ENCODE measurements around the gene ELAC1. TPM values are rescaled to one million over a fixed set of nuclear protein-coding genes. Genes with fewer than 3 reads are reported as not detected.

The ELAC1 gene
- polyA plus RNA-seq, 2 of the 4 experiments (the other 2 are of a cell fraction), result 4.2 to 6.6 TPM

DNA sequence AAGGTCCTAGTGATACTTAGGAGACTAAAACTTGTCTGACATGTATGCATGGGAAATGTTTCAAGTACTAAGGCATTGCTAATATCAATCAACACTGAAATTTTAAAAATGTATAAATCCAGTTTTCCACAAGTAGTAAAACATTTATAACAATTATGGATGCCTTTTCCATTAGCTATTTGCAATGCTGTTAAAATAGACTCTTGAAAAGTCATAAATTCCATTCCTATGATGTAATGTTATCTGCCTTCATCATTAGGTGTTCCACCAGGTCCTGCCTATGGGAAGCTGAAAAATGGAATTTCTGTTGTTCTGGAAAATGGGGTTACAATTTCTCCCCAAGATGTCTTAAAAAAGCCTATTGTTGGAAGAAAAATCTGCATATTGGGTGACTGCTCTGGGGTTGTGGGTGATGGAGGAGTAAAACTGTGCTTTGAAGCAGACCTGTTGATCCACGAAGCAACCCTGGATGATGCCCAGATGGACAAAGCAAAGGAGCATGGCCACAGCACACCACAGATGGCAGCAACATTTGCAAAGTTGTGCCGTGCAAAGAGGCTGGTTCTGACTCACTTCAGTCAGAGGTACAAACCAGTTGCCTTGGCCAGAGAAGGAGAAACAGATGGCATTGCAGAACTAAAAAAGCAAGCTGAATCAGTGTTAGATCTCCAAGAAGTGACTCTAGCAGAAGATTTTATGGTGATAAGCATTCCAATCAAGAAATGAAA lies 18.7 kb downstream of the ELAC1 start:
- H3K4me3 ChIP-seq, result no peak overlapping the region
- H3K4me2 ChIP-seq, result no peak overlapping the region
- no peak for DNase-seq (ENCODE audit: low read depth in 1 of 2, low spot score in 1 of 2)

DNA sequence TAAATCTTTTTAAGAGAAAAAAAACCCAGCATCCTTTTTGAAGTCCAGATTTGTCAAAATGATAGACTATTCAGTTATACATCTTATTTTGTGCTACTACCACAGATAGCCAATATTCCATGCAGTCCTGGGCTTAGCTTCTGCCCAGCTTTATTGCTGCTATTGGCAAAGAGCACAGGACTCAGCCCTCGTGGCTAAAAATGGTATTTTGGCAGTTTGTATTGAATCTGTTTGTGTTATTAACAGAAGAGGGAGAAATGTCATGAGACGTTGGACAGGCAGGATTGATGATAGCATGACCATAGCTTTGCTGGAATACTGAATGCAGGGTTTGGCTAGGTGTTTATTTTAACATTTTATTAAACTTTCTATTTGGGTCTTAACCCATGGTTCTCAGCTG lies 19.4 kb downstream of the ELAC1 start:
- no peak overlapping the region for H3K4me3 ChIP-seq
- no peak overlapping the region for H3K4me2 ChIP-seq
- ATAC-seq, result no peak
- H3K4me1 ChIP-seq, result peaks cover 6% of the 10 kb centered on the region; the same call in 1 of the 3 replicates
- POLR2A ChIA-PET, result no interaction called here
- CTCF ChIA-PET, result interaction anchor here (0.6 to 1.3 kb wide), 2 partner anchors 32 to 64 kb away, joined by 3 read pairs; no protein-coding TSS in a partner anchor
- no peaks in the 10 kb centered on the region for H3K9me3 ChIP-seq
- no peak overlapping the region for H3K27ac ChIP-seq
- 48% methylated on average over 2 of the region's 2 CpGs for WGBS (ENCODE audit: missing lambda C conversion rate)
- no peak for TF ChIP-seq ZSCAN20 (CRISPR knock-in tag; IDR thresholded peaks at IDR 0.05)
- TF ChIP-seq RAD21 (conservative IDR thresholded peaks at IDR 0.05 in 1 of 2, IDR thresholded peaks at IDR 0.05 in 1 of 2), result no peak
- no peak for TF ChIP-seq HOXA7 (CRISPR knock-in tag; IDR thresholded peaks at IDR 0.05)
- TF ChIP-seq ZFP36 (IDR thresholded peaks at IDR 0.05; ENCODE audit: borderline replicate concordance, partially characterized antibody), result no peak
- TF ChIP-seq, protein P1, sequence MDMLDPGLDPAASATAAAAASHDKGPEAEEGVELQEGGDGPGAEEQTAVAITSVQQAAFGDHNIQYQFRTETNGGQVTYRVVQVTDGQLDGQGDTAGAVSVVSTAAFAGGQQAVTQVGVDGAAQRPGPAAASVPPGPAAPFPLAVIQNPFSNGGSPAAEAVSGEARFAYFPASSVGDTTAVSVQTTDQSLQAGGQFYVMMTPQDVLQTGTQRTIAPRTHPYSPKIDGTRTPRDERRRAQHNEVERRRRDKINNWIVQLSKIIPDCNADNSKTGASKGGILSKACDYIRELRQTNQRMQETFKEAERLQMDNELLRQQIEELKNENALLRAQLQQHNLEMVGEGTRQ (IDR thresholded peaks at IDR 0.05), result no peak
- TF ChIP-seq KDM5A (IDR thresholded peaks at IDR 0.05), result no peak
- TF ChIP-seq, protein P2, sequence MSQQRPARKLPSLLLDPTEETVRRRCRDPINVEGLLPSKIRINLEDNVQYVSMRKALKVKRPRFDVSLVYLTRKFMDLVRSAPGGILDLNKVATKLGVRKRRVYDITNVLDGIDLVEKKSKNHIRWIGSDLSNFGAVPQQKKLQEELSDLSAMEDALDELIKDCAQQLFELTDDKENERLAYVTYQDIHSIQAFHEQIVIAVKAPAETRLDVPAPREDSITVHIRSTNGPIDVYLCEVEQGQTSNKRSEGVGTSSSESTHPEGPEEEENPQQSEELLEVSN (IDR thresholded peaks at IDR 0.05; ENCODE audit: borderline replicate concordance, low read depth), result no peak
- TF ChIP-seq EP300 (IDR thresholded peaks at IDR 0.05), result no peak
- TF ChIP-seq SREBF2 (IDR thresholded peaks at IDR 0.05), result no peak
- TF ChIP-seq NFE2L2 (conservative IDR thresholded peaks at IDR 0.05; ENCODE audit: low read length), result no peak
- no peak for TF ChIP-seq TP53 (CRISPR knock-in tag; IDR thresholded peaks at IDR 0.05)
- TF ChIP-seq MYC (IDR thresholded peaks at IDR 0.05; ENCODE audit: borderline replicate concordance, low read length), result no peak
- no peak for TF ChIP-seq POLR2AphosphoS2 (conservative IDR thresholded peaks at IDR 0.05; ENCODE audit: low read length)
- TF ChIP-seq, protein P3, sequence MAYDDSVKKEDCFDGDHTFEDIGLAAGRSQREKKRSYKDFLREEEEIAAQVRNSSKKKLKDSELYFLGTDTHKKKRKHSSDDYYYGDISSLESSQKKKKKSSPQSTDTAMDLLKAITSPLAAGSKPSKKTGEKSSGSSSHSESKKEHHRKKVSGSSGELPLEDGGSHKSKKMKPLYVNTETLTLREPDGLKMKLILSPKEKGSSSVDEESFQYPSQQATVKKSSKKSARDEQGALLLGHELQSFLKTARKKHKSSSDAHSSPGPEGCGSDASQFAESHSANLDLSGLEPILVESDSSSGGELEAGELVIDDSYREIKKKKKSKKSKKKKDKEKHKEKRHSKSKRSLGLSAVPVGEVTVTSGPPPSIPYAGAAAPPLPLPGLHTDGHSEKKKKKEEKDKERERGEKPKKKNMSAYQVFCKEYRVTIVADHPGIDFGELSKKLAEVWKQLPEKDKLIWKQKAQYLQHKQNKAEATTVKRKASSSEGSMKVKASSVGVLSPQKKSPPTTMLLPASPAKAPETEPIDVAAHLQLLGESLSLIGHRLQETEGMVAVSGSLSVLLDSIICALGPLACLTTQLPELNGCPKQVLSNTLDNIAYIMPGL (CRISPR knock-in tag; IDR thresholded peaks at IDR 0.05; ENCODE audit: borderline replicate concordance), result no peak
- TF ChIP-seq, protein P4, sequence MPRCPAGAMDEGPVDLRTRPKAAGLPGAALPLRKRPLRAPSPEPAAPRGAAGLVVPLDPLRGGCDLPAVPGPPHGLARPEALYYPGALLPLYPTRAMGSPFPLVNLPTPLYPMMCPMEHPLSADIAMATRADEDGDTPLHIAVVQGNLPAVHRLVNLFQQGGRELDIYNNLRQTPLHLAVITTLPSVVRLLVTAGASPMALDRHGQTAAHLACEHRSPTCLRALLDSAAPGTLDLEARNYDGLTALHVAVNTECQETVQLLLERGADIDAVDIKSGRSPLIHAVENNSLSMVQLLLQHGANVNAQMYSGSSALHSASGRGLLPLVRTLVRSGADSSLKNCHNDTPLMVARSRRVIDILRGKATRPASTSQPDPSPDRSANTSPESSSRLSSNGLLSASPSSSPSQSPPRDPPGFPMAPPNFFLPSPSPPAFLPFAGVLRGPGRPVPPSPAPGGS (IDR thresholded peaks at IDR 0.05), result no peak
- no peak for TF ChIP-seq CEBPB (IDR thresholded peaks at IDR 0.05)
- TF ChIP-seq HEYL (CRISPR knock-in tag; IDR thresholded peaks at IDR 0.05), result no peak
- no peak for DNase-seq (ENCODE audit: low read depth in 1 of 2, low spot score in 1 of 2)
- no peak for FAIRE-seq

More for the DNA sequence above, 18.7 kb downstream of the ELAC1 start:
- WGBS (ENCODE audit: missing lambda C conversion rate), result 71% methylated on average over 1 of the region's 2 CpGs
- no peak overlapping the region for H3K27ac ChIP-seq
- ChIA-PET CTCF (no interaction called here), POLR2A (no interaction called here)
- H3K9me3 ChIP-seq, result no peaks in the 10 kb centered on the region
- TF ChIP-seq POLR2AphosphoS2 (conservative IDR thresholded peaks at IDR 0.05; ENCODE audit: low read length) (no peak), ESRRA (IDR thresholded peaks at IDR 0.05; ENCODE audit: borderline replicate concordance, low read length) (no peak), CHD2 (IDR thresholded peaks at IDR 0.05; ENCODE audit: low read length, partially characterized antibody) (no peak), SREBF2 (IDR thresholded peaks at IDR 0.05) (no peak), RAD21 (conservative IDR thresholded peaks at IDR 0.05 in 1 of 2, IDR thresholded peaks at IDR 0.05 in 1 of 2) (no peak), GATA3 (IDR thresholded peaks at IDR 0.05; ENCODE audit: borderline replicate concordance) (no peak), NR3C1 (IDR thresholded peaks at IDR 0.05) (no peak), MAZ (IDR thresholded peaks at IDR 0.05; ENCODE audit: borderline replicate concordance, low read depth, low read length) (no peak), JUN (IDR thresholded peaks at IDR 0.05) (no peak), ZSCAN20 (CRISPR knock-in tag; IDR thresholded peaks at IDR 0.05) (no peak), FOXS1 (CRISPR knock-in tag; IDR thresholded peaks at IDR 0.05) (no peak), RFX5 (IDR thresholded peaks at IDR 0.05) (no peak), EHF (CRISPR knock-in tag; IDR thresholded peaks at IDR 0.05) (no peak)
- TF ChIP-seq, protein P3 (CRISPR knock-in tag; IDR thresholded peaks at IDR 0.05; ENCODE audit: borderline replicate concordance), result no peak
- TF ChIP-seq, protein P5, sequence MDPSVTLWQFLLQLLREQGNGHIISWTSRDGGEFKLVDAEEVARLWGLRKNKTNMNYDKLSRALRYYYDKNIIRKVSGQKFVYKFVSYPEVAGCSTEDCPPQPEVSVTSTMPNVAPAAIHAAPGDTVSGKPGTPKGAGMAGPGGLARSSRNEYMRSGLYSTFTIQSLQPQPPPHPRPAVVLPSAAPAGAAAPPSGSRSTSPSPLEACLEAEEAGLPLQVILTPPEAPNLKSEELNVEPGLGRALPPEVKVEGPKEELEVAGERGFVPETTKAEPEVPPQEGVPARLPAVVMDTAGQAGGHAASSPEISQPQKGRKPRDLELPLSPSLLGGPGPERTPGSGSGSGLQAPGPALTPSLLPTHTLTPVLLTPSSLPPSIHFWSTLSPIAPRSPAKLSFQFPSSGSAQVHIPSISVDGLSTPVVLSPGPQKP (IDR thresholded peaks at IDR 0.05; ENCODE audit: low read depth, low read length), result no peak
- TF ChIP-seq, protein P2 (IDR thresholded peaks at IDR 0.05; ENCODE audit: borderline replicate concordance, low read depth), result no peak
- H3K4me1 ChIP-seq, result peaks cover 6% of the 10 kb centered on the region; the same call in 1 of the 3 replicates
- ATAC-seq (no peak), FAIRE-seq (no peak)

Measured in A549 (cell line).